SH-SY5Y (cell line): ENCODE results near the gene ARHGEF16.

ENCODE experiments used
- GATA2 ChIP-seq: IDR thresholded peaks from 2 replicates; pipeline ENCODE4 v1.6.1; 2011; ENCODE audit warnings: mild to moderate bottlenecking, low read depth, low read length
- GATA3 ChIP-seq: IDR thresholded peaks from 2 replicates; pipeline ENCODE4 v1.6.1; 2011; ENCODE audit warnings: low read depth, mild to moderate bottlenecking, low read length, moderate library complexity

- TF ChIP-seq GATA3 (no peak), GATA2 (no peak)
Observed at GRCh38 chr1:3463891-3464648, 9.6 kb downstream of the ARHGEF16 start.
